GM19193 (cell line): ENCODE data around the gene UTP25.

Experiments used
- POLR2A ChIP-seq: IDR thresholded peaks from 4 replicates; pipeline ENCODE4 v1.6.1; 2011; ENCODE audit not compliant: insufficient read depth, insufficient read length; ENCODE audit errors: extremely low read depth

The UTP25 gene

GRCh38 chr1:209893751-209894150 lies 66.0 kb downstream of the UTP25 start:
- no peak for TF ChIP-seq POLR2A

GRCh38 chr1:209895709-209896108 lies 67.9 kb downstream of the UTP25 start:
- no peak for TF ChIP-seq POLR2A

- TF ChIP-seq POLR2A: no peak
Measured at GRCh38 chr1:209896346-209896745, 68.6 kb downstream of the UTP25 start.

GRCh38 chr1:209899948-209900347 lies 72.2 kb downstream of the UTP25 start:
- no peak for TF ChIP-seq POLR2A

- TF ChIP-seq POLR2A: no peak
Measured at GRCh38 chr1:209900734-209901133, 73.0 kb downstream of the UTP25 start.

- TF ChIP-seq POLR2A: no peak
Measured at GRCh38 chr1:209901211-209901610, 73.4 kb downstream of the UTP25 start.
